Limb (tissue), 2 donors: ENCODE results near the gene ITGB2.
"Not testable (repeated sequence)": the region's sequence is repeated elsewhere in the genome, so short reads cannot be mapped to it uniquely, and the experiment has no call there.

ENCODE experiments used
- DNase-seq, 2 donors: peaks; one replicate each; pipeline ENCODE4 v3.0.0-alpha.2; 2016; ENCODE audit errors: extremely low spot score in 2 of 2

The ITGB2 gene

GRCh38 chr21:44942566-44942965, 21.9 kb upstream of the ITGB2 start:
- DNase-seq = no peak

GRCh38 chr21:44941567-44941966, 20.9 kb upstream of the ITGB2 start:
- no peak for DNase-seq

- no peak for DNase-seq
Measured at GRCh38 chr21:44940116-44940631, 19.5 kb upstream of the ITGB2 start.

- peak; percentile 72 to 91 for DNase-seq
Measured at GRCh38 chr21:44939532-44940115, 18.9 kb upstream of the ITGB2 start, which contains the start of gene SLX9. Gene SLX9 (plus strand): TSS chr21:44940029. CDS start chr21:44940058, 29 bp downstream.

- no peak for DNase-seq
Measured at GRCh38 chr21:44938772-44939531, 18.3 kb upstream of the ITGB2 start.

GRCh38 chr21:44935533-44935927, 14.8 kb upstream of the ITGB2 start:
- DNase-seq = no peak

- no peak for DNase-seq
Measured at GRCh38 chr21:44934797-44935532, 14.3 kb upstream of the ITGB2 start.

GRCh38 chr21:44934276-44934675, 13.6 kb upstream of the ITGB2 start:
- DNase-seq = no peak

GRCh38 chr21:44933918-44934260, 13.2 kb upstream of the ITGB2 start:
- DNase-seq = no peak

GRCh38 chr21:44933199-44933917, 12.7 kb upstream of the ITGB2 start:
- DNase-seq = no peak

GRCh38 chr21:44932408-44933181, 11.9 kb upstream of the ITGB2 start:
- peak in 1 of 2 donors; percentile 66 for DNase-seq

GRCh38 chr21:44931501-44932407, 11.1 kb upstream of the ITGB2 start:
- no peak for DNase-seq

- no peak for DNase-seq
Measured at GRCh38 chr21:44931137-44931500, 10.4 kb upstream of the ITGB2 start.

GRCh38 chr21:44930543-44930981, 9.9 kb upstream of the ITGB2 start:
- no peak for DNase-seq

- no peak for DNase-seq
Measured at GRCh38 chr21:44929799-44930542, 9.3 kb upstream of the ITGB2 start.

- DNase-seq = no peak
Measured at GRCh38 chr21:44929242-44929798, 8.6 kb upstream of the ITGB2 start.

- DNase-seq = not testable (repeated sequence)
Measured at GRCh38 chr21:44928500-44929241, 8.0 kb upstream of the ITGB2 start.
